Stimulated activated CD4-positive, alpha-beta T cell treated with anti-CD3 and anti-CD28 coated beads, Interleukin-4, amount 100 ng/mL, for 4 hours (primary cell): ENCODE results near the gene ZNF431.
"Not testable (repeated sequence)": the region's sequence is repeated elsewhere in the genome, so short reads cannot be mapped to it uniquely, and the experiment has no call there.

Experiments used
- DNase-seq, 2 experiments: peaks; one replicate each; pipeline ENCODE4 v3.0.0-alpha.2; 2020

ZNF431 gene

GRCh38 chr19:21147540-21147939 is 5.7 kb downstream of the ZNF431 start:
- no peak for DNase-seq

DNA sequence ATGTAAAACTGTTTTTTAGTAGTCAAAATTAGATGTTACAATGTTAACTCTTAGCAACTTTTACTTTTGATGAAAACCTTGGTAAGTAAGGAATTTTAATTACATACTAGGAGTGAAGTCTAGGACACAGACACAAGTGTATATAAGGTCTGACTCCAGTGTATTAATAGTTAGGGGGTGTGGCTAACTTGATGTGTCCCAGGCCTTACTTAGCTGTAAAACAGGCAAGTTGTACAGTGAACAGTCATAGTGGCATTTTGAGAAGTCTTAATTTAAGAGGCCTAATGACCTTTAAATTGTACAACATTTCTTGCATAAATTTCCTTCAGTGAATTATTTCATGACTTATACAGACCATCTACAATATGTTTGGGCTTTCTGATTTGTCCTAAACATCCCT is 6.8 kb downstream of the ZNF431 start:
- no peak for DNase-seq

DNA sequence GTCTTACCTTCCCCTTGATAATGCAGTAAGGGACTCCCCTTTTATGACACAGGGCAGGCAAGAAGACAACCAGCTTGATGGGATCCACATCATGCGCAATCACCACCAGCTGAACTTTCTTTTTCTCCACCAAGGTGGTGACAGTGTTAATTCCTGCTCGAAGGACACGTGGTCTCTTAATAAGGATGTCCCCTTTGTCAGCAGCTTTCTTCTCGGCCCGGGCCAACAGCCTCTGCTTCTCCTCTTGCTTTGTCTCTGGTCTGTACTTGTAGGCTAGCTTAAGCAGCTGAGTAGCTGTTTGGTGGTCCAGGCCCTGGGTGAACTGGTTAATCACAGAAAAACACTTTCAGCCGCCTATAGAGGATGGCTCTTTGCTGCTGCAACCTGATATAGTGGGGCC is 8.0 kb downstream of the ZNF431 start:
- DNase-seq, result no peak

- no peak for DNase-seq
These were observed 9.6 kb downstream of the ZNF431 start for GRCh38 chr19:21151460-21151859.

DNA sequence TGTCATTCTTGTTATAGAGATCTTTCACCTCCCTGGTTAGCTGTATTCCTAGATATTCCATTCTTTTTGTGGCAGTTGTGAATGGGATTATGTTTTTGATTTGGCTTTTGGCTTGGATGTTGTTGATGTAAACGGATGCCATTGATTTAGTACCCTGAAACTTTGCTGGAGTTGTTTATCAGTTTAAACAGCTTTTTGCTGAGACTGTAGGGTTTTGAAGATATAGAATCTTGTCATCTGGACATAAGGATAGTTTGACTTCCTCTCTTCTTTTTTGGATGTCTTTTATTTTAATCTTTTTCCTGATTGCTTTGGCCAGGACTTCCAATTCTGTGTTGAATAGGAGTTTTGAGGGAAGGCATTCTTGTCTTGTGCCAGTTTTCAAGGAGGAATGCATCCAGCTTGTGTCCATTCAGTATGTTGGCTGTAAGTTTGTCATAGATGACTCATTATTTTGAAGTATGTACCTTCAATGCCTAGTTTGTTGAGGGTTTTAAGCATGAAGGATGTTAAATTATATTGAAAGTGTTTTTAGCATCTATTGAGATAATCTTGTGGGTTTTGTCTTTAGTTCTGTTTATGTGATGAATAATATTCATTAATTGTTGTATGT is 16.8 kb downstream of the ZNF431 start:
- no peak for DNase-seq

- DNase-seq, result no peak
These were observed 22.7 kb downstream of the ZNF431 start for GRCh38 chr19:21164541-21164940.

DNA sequence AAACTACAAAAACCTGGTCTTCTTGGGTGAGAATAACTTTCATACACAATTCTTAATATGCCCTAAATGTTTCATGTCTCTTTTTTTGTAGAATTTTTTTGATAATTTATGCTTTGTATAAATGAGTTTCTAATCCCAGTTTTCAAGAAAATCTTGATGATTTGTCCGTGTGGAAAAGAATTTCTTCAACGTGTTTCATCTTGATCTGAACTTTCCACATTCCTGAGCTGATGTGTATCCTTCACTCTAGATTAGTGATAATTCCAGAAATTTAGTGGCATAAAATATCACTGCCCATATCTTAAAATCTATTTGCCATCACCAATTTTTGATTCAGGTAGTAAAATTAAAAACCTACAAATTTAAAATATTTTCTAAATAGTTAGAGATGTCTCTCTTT is 24.6 kb downstream of the ZNF431 start:
- DNase-seq, result no peak

GRCh38 chr19:21197590-21198295 is 55.9 kb downstream of the ZNF431 start:
- no peak for DNase-seq

DNA sequence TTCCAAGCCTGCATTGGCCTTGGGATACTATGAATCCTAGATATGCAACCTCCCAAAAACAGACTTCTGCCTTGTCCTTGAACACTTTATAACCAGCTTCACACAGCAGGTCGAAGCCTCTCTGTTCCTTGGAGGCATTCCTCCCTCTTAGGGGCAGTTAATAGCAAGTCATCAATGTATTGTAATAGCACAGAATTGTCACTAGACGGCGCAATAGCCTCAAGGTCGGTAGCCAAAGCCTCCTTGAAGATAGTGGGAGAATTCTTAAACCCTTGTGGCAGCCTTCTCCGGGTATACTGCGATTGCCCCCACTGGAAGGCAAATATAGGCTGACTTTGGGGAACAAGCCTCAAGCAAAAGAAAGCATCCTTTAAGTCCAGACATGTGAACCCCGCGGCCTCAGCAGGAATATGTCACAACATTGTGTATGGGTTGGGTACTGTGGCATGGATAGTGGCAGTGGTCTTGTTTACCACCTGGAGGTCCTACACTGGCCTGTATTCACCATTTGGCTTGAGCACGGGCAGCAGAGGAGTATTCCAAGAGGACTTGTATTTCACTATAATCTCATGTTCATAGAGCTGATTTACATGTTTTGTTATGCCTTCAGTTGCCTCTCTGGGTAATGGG is 61.1 kb downstream of the ZNF431 start:
- no peak for DNase-seq

DNA sequence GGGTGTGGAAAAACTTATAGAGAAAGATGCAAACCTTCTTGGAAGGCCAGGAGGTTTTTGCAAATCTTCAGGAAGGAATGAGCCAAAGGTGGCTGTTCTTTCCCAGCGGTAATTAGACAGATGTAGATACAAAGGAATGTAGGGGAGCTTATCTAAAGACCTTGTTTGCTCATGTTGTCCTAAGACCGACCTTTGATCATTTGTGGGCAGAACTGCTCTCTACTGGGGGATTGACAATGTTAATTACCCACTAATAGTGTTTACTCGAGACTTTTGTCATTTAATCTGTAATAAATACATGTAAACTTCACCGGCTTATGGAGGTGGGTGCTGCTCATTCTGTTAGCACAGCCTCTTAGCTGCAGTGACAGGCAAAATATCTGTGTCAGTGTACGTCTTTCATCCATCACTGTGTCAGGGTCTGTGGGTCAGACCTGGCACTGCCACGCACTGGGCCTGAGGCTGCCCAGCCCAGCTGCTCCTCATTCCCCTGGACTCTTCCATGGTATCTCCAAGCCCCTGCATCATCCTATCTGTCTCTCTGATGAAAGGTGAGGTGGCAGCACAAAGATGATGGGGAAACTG is 68.3 kb downstream of the ZNF431 start:
- DNase-seq, result no peak

- no peak for DNase-seq
These were observed 79.9 kb downstream of the ZNF431 start for GRCh38 chr19:21221693-21222092.

GRCh38 chr19:21229938-21230337 is 88.1 kb downstream of the ZNF431 start:
- DNase-seq, result not testable (repeated sequence)

DNA sequence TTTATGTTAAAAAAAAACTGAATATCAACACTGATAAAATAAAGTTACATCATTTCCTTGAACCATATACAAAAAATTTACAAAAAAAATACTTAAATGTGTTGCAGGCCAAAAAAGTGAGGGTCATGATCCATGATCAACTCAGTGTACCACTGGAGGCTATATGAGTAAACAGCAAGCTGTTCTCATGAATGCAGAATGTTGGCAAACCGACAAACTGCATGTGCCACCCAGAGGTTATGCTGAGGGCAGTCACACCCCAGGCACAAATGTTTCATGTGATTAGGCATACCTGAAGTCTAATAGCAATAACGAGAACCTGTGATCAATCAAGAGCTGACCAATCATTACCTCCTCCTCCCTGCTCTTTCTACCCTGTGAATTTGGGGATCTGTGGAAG is 91.9 kb downstream of the ZNF431 start:
- no peak for DNase-seq

DNA sequence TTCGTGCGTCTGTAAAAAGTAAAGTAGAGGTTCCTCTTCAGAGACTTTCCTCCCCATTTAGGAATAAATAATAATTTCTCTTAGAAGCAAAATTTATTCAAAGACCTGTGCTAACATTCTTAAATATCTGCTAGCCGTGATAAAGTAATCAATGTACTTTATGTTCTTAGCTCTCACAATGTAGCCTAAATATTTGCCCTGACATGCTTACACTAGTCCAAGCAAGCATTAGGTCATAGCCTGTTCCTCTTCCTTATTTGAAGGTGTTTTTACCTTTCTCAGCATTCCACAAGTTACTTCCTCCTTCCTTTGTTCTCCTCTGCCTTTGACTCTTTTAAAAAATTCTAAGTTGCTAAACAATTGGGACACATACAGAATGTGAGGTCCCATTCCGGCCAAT is 94.9 kb downstream of the ZNF431 start:
- not testable (repeated sequence) for DNase-seq

- no peak for DNase-seq
These were observed 96.8 kb downstream of the ZNF431 start for GRCh38 chr19:21238670-21239069.
